HG03457 (cell line): ENCODE results near the gene ETNK2.

ENCODE experiments used
- ATAC-seq: cut with Tn5 transposase; IDR thresholded peaks from one replicate; pipeline ENCODE4 v1.9.1; 2021; ENCODE audit warnings: moderate number of reproducible peaks; ENCODE audit not compliant: unreplicated experiment

ETNK2 gene

DNA sequence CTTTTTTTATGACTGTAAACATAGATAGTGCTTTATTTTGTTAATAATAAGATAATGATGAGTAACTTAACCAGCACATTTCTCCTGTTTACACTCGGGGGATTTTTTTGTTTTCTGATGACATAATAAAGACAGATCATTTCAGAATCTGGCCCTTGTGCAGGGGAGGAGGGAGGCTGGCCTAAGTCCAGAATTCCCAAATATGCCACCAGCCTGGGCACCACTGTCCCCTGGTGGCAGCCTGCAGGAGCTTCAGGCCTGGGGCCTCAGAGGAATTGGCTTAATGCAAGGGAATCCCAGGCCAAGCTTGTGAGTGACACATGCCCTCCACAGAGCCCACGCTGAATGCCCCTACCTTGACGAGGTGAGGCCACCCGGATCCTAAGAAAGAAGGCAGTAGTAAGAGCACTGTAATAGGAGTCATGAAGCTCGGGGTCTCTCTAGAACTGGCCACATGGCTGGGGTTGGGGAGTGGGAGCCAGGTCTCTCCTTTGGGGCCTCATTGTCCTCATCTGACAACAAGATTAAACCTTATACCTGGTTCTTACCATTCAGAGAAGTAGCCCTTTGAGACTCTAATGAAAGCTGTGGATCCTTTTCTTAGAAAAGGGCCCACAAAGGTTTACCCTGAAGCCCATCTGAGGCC is 24.1 kb downstream of the ETNK2 start:
- no peak for ATAC-seq

DNA sequence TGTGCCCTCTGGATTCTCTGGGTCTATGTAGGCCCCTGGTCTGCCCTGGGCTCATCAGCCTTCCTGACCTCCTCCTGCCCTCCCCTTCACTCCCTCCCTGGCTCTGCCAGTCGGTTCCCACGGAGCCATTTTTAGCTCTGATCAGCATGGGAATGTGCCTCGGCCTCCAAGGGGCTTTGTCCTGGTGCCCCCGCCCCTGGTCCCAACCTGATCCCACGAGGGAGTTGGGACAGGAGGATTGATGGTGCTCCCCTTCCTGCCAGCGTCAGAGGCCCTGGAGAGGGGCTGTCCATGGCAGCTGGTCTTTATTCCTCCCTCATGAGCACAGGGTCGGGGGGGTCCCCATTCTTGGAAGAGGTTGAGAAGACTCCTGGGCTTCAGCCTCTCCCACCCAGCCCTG is 24.9 kb downstream of the ETNK2 start:
- no peak for ATAC-seq

DNA sequence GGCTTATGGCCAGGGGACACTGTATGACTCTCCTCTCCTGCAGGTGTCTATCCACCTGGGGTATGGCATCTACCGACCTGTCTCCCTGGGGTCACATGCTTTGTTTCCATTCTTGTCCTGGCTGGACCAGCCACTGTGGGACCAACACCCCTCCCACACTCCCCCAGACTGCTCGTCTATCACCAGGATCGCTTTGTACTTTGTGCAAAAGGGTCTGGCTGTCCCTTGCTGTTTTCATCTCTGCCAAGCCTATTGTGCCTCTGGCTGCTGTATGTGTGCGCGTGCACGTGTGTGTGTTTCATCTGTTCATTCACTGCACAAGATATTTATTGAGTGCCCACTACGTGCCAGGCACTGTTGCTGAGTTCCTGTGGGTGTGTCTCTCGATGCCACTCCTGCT is 25.5 kb downstream of the ETNK2 start:
- ATAC-seq: no peak

DNA sequence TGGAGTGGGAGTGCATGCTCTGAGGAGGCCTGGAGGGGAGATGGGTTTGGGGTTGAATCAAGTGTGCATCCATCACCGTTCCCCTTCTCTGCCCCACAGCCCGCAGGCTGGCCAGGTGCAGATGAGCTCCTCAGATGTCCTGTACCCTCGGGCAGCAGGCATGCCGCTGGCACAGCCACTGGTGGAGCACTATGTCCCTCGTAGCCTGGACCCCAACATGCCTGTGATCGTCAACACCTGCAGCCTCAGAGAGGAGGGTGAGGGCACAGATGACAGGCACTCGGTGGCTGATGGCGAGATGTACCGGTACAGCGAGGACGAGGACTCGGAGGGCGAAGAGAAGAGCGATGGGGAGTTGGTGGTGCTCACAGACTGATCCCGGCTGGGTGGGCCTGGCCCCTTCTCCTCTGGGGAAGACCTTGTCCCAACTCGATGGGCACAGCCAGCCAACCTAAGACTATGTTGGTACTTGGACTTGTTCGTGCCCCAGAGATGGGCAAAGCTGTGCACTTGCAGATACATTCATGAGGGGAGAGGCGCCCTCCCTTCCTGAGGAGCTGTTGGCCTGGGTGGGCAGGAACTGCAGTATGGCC is 26.0 kb downstream of the ETNK2 start:
- no peak for ATAC-seq

GRCh38 chr1:204124639-204125038 is 27.2 kb downstream of the ETNK2 start:
- no peak for ATAC-seq

- no peak for ATAC-seq
Observed at GRCh38 chr1:204123376-204123775, 28.5 kb downstream of the ETNK2 start.

DNA sequence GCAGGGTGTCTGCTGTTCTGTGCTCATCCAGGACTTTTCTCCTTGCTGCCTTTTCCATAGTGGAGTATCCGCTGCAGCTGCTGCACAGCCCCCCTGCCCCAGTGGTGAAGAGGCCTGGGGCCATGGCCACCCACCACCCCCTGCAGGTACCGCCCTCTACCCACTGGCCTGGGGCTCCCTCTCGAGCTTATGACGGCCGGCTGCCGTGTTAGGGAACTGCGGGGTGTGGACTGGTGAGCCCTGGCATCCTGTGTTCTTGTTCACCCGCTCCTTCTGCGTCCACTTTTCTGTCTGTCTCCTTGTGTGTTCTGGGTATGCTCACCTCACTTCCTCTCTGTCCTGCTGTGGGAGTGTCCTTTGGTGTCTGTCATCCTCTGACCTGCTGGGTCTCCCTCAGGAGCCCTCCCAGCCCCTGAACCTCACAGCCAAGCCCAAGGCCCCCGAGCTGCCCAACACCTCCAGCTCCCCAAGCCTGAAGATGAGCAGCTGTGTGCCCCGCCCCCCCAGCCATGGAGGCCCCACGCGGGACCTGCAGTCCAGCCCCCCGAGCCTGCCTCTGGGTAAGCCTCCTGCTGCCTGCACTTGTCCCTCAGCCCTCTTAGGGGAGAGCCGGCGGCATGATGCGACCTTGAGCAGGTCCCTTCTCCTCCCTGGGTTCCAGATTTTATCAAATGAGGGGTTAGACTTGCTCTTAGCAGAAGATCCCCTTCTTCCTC is 29.8 kb downstream of the ETNK2 start:
- no peak for ATAC-seq

DNA sequence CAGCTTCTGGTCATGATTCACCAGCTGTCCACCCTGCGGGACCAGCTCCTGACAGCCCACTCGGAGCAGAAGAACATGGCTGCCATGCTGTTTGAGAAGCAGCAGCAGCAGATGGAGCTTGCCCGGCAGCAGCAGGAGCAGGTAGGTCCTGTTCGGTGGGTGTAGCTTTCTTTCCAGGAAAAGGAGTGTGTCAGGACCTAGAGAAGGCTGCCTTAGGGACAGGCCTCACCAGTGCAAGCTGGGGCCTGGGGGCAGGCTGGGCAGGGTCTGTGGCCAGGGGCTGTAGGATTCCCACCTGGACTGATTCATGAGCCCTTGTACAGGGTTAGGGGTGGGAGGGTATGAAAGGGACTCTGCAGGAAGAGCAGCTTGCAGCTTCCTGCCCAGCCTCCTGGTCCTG is 35.3 kb downstream of the ETNK2 start:
- ATAC-seq: no peak

- no peak for ATAC-seq
Observed at GRCh38 chr1:204115116-204115515, 36.7 kb downstream of the ETNK2 start.

DNA sequence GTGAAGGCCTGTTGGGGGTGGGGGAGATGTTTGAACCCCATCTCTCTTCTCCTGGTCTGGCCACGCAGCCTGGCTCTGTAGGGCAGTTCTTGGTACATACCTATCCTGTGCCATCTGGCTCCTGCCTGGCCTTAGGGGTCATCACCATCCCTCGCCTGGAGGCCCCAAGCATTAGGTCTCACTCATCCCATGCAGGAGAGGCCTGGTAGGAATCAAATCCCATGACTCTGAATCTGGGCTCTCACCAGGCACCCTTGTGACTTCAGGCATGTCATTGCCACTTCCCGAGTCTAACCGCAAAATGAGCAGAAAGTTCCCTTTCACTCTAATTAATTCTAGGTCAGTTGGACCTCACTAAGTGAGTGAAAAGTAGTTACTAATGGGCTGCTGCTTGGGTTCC is 37.2 kb downstream of the ETNK2 start:
- ATAC-seq: no peak

GRCh38 chr1:204113896-204114295 is 37.9 kb downstream of the ETNK2 start:
- no peak for ATAC-seq

DNA sequence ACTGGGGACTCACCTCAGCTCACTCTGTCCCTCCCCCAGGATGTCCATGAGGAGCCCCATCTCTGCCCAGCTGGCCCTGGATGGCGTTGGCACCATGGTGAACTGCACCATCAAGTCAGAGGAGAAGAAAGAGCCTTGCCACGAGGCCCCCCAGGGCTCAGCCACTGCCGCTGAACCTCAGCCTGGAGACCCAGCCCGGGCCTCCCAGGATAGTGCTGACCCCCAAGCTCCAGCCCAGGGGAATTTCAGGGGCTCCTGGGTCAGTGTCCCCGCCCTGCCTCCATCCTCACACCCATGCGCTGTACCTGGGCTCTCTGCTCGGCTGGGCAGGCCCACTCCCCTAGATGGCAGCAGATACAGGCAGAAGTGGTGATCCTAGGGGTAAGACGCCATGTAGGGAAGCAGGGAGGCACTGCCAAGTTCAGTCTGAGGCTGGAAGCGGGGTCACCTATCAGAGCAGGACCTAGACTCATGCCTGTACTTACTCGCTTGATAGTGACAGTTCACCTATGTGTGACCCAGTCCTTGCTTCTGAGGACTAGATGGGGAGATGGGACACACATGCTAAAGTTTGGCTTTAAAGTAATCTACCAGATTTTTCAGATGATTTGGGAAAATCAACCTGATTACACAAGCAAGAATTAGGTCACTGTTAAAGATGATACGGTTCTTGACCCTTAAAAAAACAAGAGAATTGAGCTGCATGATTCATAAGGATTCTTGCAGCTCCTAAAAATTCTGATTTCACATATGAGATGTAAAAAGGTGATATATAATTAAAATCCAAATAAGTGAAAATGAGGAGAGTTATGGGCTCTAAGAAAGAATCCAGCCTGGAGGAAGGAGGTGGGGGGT is 38.7 kb downstream of the ETNK2 start:
- ATAC-seq: no peak

GRCh38 chr1:204110894-204111633 is 40.8 kb downstream of the ETNK2 start:
- no peak for ATAC-seq

DNA sequence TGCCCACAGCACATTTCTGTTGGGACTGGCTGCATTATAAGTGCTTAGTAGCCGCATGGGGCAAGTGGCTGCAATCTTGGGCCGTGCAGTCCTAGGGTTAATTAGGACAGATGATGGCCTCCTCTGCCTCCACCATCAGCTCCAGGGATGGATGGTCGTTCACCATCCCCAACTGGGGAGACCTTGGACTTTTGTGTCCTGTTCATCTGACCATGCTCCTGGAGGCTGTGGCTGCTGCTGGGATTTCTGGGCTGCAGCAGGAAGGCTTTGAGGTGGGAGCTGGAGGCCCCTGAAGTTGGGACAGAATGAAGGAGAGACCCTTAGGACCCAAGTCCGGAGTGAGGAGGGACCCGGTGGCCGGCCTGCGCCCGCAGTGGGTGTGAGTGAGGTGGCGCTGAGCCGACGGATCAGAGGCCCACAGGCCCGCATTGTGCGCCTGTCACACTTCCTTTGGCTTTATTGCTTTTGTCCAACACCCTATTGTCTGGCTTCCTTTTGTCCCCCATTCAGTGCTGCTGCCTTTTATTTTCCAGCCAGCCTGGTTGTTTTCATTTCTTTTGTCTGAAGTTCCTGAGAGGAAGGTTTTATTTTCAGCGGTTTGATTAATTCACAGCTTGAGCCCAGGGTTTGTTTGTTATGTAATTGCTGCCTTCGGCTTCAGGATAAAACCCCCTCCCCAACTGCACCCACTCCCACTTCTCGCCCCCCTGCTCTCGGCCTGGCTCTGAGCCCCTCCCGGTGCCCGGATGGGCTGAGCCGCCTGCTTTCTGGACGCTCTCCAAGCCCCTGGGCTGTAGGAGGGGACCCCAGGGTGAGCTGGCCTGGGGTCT is 43.3 kb downstream of the ETNK2 start:
- no peak for ATAC-seq

GRCh38 chr1:204107892-204108291 is 44.0 kb downstream of the ETNK2 start:
- no peak for ATAC-seq

DNA sequence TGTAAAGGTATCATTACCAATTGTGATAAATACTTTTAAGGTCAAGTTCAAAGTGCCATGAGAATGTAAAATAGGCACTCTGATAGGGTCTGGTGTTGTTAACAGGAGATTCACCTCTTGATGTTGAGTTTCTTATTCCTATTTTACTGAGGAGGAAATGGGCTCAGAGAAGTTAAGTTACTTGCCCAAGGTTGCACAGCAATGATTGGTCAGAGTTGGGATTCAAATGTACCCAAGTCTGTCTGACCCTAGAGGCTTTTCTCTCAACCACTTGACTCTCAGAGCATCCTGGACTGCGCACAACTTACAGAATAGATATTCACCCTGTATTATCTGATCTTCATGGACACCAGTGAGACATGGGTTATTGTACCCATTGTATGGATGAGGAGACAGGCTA is 45.0 kb downstream of the ETNK2 start:
- ATAC-seq: no peak

GRCh38 chr1:204105131-204105515 is 46.7 kb downstream of the ETNK2 start:
- ATAC-seq: no peak

DNA sequence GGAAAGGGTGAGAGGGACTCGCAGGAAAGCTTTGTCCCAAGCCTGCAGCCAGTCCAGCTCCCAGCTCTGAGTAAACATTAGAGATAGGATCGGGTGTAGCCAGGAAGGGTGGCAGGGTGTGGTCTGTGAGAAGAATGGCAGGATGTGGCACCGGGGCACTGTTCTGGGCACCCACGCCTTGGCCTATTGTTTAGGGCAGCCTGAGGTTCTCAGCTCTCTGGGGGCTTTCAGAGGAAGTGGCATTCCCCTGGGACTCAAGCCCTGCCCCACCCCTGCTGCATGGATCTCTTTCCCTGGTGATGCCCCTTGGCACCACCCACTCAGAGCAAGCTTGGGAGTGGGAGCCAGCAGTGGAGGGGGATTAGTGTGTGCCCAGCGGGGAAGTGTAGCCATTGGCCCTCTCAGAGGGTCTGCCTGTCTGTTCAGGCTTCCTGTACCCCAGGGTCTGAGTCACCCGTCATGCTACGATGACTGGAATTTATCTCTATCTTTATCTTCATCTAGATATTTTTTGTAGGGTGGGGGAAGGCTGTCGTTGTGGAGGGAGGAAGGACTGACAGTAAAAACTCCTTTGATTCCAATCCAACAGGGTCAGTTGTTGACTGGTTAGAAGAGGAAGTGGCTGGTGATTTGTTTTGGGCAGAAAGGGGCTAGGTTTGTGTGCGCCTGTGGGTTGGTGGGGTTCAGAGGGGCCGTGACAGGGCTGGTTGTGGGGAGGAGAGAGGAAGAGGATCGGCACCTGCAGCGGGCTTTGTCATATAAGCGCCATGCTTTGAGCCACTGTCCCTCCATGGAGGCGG is 47.3 kb downstream of the ETNK2 start:
- no peak for ATAC-seq

- ATAC-seq: no peak
Observed at GRCh38 chr1:204103431-204103741, 48.5 kb downstream of the ETNK2 start.
